Vagina (tissue), 2 donors: Measurements from ENCODE around the gene CINP.

Experiments used
- CTCF ChIP-seq, 3 experiments: fragments of 450-650 bp in 2 of 3; fragments of 200-600 bp in 1 of 3; sonication (generic) in 1 of 3; IDR thresholded peaks; one replicate each; pipeline ENCODE4 v1.5.1; 2017 to 2019; ENCODE audit warnings: antibody characterized with exemption in 3 of 3, mild to moderate bottlenecking in 2 of 3, moderate library complexity in 2 of 3
- POLR2A ChIP-seq, 2 donors: fragments of 450-650 bp; IDR thresholded peaks; one replicate each; pipeline ENCODE4 v1.6.1; 2017; ENCODE audit warnings: antibody characterized with exemption in 2 of 2, mild to moderate bottlenecking in 2 of 2, moderate library complexity in 2 of 2

GRCh38 chr14:102323102-102323501 is 39.6 kb downstream of the CINP start:
- TF ChIP-seq CTCF (IDR thresholded peaks at IDR 0.05): no peak
- no peak for TF ChIP-seq POLR2A (IDR thresholded peaks at IDR 0.05)
